ENCODE data around the gene NLRP12.
A peak's percentile ranks its signal among the peaks of the same experiment; 100 is the strongest.

NLRP12 gene

DNA sequence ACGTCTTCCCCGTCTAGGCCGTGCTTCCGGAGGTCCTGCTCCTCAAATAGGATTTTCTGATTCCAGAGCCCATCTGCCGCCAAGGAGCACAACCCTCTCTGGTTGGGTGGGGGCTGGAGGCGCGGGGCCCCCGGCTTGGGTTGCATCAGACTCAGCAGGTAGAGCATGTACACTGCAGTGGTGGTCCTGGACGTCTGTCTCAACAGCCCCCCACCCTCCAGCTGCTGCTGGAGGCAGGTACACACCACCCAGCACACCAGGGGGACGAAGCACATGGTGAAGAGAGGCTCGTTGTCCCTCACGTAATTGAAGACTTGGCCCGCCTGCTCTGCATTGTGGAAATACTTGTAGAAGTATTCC lies 13.9 kb downstream of the NLRP12 start:
- no peak for DNase-seq (ENCODE audit: low read depth)
- TF ChIP-seq, protein P1, sequence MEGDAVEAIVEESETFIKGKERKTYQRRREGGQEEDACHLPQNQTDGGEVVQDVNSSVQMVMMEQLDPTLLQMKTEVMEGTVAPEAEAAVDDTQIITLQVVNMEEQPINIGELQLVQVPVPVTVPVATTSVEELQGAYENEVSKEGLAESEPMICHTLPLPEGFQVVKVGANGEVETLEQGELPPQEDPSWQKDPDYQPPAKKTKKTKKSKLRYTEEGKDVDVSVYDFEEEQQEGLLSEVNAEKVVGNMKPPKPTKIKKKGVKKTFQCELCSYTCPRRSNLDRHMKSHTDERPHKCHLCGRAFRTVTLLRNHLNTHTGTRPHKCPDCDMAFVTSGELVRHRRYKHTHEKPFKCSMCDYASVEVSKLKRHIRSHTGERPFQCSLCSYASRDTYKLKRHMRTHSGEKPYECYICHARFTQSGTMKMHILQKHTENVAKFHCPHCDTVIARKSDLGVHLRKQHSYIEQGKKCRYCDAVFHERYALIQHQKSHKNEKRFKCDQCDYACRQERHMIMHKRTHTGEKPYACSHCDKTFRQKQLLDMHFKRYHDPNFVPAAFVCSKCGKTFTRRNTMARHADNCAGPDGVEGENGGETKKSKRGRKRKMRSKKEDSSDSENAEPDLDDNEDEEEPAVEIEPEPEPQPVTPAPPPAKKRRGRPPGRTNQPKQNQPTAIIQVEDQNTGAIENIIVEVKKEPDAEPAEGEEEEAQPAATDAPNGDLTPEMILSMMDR (IDR thresholded peaks at IDR 0.05; ENCODE audit: control insufficient read depth, extremely low read depth, insufficient read depth), result no peak
- H3K4me3 ChIP-seq (ENCODE audit: low read depth, low read length), result no peak overlapping the region

DNA sequence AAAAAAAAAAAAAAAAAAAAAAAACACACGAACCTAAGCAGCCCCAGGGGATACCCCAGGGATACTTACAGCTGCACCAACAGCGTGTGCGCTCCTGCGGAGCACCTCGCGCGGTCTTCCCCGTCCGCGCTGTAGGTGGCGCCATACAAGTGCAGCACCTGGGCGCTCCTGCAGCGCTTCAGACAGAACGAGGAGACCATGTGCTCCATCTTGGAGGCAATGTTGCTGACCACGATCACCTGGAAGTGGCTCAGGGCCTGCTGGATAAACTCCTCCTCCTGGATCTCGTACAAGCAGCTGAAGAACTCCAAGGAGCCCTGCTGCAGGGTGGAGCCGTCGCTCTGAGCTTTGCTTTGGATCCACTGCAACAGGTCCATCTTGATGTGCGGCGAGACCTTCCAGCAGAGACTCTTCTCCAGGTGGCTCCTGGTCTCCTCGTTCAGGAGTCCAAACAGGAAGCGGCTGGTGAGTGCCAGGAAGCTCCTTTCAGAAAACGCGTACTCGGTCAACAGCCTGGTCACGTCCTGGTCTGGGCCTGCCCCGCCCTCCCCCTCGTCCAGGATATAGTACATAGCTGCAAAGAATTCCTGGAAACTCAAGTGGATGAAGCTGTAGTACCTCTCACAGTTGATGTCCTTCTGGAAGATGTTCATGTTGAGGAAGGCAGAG lies 14.5 kb downstream of the NLRP12 start:
- DNase-seq (ENCODE audit: low read depth), result no peak
- TF ChIP-seq, protein P1 (IDR thresholded peaks at IDR 0.05; ENCODE audit: control insufficient read depth, extremely low read depth, insufficient read depth), result no peak
- no peak overlapping the region for H3K4me3 ChIP-seq (ENCODE audit: low read depth, low read length)

DNA sequence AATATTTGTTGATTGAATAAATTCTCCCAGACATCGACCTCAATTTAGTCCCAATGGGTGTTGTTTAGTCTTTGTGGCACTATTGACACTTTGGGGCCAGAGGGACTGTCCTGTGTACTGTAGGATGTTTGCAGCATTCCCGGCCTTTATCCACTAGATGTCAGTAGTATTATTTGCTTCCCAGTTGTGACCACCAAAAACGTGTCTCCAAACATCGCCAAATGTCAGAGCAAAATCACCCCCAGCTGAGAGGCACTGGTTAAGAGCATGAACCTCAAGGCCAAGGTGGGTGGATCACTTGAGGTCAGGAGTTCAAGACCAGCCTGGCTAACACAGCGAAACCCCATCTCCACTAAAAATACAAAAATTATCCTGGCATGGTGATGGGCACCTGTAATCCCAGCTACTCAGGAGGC lies 15.4 kb downstream of the NLRP12 start:
- no peak overlapping the region for H3K4me3 ChIP-seq (ENCODE audit: low read depth, low read length)
- TF ChIP-seq, protein P1 (IDR thresholded peaks at IDR 0.05; ENCODE audit: control insufficient read depth, extremely low read depth, insufficient read depth), result peak; percentile 54
- no peak for DNase-seq (ENCODE audit: low read depth)

DNA sequence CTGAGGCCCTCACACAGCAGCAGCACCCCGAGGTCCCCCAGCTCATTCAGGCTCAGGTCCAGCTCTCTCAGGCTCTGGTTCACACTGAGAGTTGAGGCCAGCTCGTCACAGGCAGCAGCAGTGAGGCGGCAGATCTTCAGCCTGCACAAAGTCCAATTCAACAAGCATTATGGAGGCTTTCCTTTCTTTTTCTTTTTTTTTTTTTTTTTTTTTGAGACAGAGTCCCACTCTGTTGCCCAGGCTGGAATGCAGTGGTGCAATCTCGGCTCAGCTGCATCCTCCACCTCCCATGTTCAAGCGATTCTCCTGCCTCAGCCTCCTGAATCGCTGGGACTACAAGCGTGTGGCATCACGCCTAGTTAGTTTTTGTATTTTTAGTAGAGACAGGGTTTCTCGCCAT lies 22.9 kb downstream of the NLRP12 start:
- DNase-seq (ENCODE audit: low read depth), result no peak
- H3K4me3 ChIP-seq (ENCODE audit: low read depth, low read length), result no peak overlapping the region
- TF ChIP-seq, protein P1 (IDR thresholded peaks at IDR 0.05; ENCODE audit: control insufficient read depth, extremely low read depth, insufficient read depth), result no peak

DNA sequence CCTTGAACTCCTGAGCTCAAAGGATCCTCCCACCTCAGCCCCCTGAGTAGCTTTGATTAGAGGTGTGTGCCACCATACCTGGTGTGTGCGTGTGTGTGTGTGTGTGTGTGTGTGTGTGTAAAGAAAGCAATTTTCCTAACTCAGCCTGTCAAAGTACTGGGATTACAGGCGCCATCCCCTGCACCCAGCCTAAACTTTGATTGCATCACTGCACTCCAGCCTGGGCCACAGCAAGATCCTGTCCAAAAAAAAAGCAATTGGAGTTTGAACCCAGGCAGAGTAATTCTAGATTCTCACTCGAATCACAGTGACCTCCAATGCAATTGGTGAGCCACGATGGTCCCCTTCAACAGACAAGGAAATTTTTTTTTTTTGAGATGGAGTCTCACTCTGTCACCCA lies 29.1 kb downstream of the NLRP12 start:
- no peak for DNase-seq (ENCODE audit: low read depth)
- H3K4me3 ChIP-seq (ENCODE audit: low read depth, low read length), result no peak overlapping the region
- TF ChIP-seq, protein P1 (IDR thresholded peaks at IDR 0.05; ENCODE audit: control insufficient read depth, extremely low read depth, insufficient read depth), result no peak

DNA sequence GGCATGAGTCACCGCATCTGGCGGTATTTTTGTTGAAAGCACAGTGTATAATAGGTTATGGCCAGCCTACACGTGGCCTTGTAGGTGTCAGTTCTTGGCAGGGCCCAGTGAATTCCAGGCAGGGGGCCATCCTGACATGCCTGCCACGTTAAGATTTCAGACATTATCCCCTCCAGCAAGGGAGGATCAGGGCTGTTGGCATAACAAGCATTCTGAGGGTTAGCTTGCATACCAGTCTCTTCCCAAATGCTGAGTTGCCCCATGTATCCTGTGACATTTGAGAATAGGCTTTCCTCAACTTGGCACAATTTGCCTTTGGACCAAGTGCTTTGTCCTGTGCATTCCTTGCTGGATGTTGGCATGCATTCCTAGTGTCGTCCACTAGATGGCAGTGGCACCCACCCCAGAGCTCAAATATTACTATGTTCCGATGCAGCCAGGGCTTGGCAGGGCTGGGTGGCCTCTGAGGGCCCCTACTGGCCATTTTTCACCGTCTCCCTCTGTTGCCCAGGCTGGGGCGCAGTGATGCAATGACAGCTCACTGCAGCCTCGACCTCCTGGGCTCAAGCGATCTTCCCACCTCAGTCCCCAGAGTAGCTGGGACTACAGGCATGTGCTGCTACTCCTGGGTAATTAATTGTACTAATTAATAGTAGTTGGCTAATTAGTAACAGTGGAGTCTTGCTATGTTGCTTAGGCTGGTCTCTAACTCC lies 31.2 kb downstream of the NLRP12 start:
- TF ChIP-seq, protein P1 (IDR thresholded peaks at IDR 0.05; ENCODE audit: control insufficient read depth, extremely low read depth, insufficient read depth), result peak; percentile 96
- H3K4me3 ChIP-seq (ENCODE audit: low read depth, low read length), result no peak overlapping the region
- peak; percentile 70 for DNase-seq (ENCODE audit: low read depth)
